Right kidney (tissue), 1 donor: ENCODE measurements around the gene OGG1.
"Not testable (repeated sequence)": the region's sequence is repeated elsewhere in the genome, so short reads cannot be mapped to it uniquely, and the experiment has no call there.

Experiments
- DNase-seq: peaks from one replicate; pipeline ENCODE4 v3.0.0-alpha.2; 2016

OGG1 gene

DNA sequence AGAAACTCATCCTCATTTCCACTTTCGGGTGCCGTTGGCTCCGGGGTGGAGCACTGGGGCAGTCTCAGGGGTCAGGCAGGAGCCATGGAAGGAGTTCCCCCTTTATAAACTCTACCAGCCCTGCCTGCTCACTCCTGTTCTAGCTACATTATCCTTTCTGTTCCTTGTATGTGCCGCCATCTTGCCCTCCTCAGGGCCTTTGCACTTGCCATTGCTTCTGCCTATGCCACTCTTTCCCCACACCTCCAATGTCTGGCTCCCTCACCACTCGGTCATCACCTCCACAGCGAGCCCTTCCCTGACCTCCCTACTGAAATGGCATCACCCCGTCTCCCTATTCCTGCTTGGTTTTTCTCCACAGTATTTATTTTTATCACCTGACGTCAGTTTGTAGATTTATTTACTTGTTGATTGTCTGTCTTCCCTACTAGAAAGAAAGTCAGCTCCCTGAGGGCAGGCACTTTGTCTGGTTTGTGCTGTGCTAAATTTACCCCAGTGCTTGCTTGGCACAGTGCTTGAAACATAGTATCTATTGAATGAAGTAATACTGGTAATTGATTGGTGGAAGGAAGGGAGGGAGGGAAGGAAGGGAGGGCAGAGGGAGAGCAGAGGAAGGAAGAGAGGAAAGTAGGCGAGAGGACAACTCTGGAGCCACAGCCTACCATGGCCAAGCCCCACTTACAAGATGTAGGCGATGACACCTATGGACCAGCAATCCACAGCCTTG is 11.2 kb downstream of the OGG1 start:
- DNase-seq = no peak

DNA sequence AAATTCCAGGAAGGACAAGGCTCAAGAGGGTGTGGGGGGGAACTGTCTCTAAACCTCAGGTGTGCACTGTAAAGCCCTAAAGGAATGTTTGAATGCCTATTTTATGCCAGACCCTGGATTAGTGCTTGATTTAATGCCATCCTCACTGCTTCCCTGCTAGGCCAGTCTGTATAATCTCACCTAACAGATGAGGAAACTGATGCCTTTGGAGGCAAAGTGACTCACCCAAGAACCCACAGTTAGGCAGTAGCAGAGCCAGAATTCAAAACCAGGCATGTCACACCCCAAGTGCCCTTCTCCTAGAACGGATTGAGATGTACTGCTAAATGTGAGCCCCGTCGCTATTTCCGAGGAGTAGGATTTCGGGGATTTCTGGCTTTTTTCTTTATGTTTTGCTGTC is 12.2 kb downstream of the OGG1 start:
- DNase-seq = no peak

DNA sequence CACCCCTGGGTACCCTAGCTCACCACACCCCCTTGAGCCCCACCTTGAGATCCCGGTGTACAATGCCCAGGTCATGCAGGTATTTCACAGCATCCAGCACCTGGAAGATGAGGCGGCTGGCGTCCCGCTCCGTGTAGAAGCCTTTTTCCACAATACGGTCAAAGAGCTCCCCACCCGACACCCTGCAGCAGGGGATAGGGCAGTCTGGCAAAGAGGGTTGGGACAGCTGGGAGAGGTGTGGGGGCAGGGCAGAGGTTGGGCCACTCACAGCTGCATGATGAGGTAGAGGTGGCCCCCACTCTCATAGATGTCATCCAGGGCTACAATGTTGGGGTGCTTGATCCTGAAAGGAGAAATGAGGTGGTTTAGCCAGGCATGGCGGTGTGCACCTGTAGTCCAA is 13.1 kb downstream of the OGG1 start:
- no peak for DNase-seq

DNA sequence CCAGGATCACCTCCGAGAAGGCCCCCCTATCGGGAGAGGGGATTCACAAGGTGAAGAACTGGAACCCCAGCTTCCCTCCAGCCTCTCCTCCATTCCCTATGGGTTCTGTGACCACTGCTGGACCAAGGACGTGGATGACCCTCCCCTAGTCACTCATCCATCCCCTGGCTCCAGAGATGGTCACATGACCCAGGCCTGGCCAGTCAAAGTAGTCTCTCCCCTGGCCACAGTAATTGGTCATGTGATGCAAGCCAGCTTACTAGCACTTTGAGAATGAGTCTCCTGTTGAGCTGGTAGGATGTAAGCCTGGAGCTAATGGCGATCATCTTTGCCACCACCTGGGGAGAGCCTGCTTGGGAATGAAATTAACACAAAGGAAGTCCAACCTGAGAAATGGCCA is 16.1 kb downstream of the OGG1 start:
- no peak for DNase-seq

DNA sequence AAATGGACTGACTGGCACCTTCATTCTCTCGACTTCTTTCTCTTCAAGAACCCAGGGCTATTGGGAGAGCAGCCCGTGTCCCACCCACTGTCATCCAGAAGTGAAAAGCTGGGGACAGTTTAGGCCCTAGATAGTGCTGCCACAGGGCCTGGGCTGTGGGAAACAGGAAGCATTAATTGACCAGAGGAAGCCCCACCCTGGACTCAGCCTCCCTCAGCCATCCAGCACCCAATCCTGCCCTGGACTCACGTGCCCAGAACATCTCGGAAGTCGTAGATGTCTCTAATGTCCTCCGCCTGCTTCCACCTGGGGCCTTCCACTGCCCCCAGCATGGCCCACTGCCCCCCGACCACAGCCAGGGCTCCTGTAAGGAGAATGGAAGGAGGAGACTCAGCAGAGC is 17.7 kb downstream of the OGG1 start:
- DNase-seq = no peak

DNA sequence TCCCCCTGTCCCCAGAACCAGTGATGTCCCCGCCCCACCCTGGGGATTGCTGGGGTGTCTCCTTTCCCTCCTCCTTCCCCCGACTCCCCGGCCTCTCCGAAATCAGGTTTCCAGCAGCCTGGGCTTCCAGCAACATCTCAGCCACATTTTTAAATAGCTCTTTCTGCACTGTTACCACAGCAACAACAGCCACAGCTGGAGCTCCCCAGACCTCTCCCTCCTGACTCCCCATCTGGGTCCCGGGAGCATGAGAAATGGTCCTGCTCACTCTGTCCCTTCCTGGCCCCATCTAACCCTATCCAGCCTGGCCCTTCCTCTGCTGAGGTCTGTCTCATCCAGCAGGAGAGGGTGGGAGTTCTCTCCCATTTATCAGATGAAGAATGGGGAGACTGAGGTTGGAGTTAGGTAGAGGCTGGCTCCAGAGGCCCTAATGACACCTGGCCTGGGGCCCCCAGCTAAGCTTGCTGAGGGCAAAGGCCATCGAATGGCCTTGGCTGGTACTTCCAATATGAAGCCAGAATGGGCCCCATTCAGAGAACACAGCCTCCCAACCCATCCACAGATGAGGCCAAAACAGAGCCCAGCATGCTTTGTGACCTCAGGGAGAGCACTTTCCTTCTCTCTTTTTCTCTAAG is 18.5 kb downstream of the OGG1 start:
- DNase-seq = no peak

DNA sequence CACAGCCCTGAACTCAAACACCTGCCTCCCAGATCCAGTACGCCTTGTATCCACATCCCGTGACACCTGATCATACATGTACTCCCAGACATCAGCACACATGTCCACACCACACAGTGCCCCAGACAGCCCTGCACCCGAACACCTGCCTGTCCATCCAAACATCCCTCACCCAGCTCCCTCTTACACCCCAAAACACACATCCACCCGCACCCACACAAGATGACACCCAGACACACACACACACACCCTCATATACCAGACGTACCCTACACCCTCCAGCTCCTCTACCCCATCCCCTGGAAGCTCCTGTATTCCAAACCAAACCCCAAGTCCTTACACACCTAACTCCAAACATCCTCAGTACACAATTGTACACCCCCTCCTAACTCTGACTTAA is 19.3 kb downstream of the OGG1 start:
- DNase-seq = no peak

DNA sequence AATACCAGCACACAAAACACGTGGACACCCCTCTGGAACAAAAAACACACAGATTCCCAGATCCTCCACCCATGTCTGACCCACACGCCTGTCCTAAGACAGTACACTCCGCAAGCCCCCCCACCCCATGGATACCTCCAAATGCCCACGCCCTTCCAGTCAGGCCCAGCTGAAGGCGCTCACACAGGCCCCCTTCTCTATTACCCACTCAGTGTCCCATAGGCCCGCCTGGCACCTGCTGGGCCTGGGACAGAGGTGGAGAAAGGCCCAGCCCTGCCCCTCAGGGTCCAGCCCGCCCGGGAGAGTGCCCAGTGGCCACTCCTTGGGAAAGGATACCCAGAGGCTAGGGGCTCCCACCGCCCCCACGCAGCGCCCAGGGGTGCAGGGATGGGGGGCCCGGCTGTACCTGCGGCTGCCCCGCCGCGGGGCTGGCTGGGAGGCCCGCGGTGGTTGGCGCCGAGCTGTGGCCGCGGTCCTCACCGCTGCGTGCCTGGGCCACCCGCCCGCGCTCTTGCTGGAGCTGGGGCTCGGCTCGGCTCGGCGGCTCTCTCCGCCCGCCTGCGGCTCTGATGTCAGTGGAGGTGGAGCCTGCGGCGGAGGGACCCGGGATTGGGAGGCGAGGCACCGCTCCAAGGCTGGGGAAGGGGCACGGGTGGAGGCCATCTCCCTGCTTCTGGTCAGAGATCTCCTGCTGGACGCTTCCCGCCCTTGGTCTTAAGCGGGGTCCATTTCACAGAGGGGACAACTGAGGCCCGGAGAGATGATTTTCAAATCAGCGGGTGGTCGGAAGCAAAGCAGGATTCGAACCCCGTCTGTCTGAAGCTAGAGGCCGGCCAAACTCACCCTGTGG is 19.9 kb downstream of the OGG1 start, which contains the start of gene CAMK1:
Gene CAMK1 (minus strand): TSS at position 522 of the 850 bp plus-strand sequence. CDS start 2,198 bp downstream, outside the sequence.
- peak; percentile 84 for DNase-seq

DNA sequence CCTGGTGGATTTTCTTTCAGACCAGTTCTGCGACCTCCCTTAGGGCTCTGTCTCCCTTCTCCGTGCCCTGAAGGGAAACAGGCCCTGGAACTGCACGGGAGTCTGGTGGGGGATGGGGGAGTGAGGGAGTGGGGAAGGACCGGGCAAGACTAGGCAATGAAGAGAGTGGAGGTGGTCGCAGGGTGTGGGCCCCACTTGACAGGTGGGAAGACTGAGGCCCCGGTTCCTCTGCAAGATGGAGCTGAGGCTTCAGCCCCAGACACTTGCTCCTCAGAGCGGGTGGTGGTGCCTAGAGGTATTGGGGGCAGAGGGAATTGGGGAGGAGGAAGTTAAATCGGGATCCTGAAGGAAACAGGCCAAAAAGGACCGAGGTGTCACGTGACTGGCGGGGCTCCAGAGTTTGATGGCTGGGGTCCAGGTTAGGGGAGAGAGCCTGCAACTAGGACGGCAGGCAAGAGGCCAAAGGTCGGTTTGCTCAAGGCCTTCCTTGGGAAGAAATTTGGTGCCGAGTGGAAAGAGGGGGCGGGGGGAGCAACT is 20.6 kb downstream of the OGG1 start:
- peak; percentile 49 for DNase-seq

DNA sequence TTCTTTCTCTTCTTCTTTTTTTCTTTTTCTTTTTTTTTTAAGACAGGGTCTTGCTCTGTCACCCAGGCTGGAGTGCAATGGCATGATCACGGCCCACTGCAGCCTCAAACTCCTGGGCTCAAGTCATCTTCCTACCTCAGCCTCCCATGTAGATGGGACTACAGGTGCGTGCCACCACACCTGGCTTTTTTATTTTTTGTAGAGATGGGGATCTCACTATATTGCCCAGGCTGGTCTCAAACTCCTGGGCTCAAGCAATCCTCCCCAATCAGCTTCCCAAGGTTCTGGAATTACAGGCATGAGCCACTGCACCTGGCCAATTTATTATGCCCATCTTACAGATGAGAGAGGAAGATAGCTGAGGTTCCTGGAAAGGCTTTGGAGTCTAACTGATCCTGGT is 21.3 kb downstream of the OGG1 start:
- DNase-seq = not testable (repeated sequence)

DNA sequence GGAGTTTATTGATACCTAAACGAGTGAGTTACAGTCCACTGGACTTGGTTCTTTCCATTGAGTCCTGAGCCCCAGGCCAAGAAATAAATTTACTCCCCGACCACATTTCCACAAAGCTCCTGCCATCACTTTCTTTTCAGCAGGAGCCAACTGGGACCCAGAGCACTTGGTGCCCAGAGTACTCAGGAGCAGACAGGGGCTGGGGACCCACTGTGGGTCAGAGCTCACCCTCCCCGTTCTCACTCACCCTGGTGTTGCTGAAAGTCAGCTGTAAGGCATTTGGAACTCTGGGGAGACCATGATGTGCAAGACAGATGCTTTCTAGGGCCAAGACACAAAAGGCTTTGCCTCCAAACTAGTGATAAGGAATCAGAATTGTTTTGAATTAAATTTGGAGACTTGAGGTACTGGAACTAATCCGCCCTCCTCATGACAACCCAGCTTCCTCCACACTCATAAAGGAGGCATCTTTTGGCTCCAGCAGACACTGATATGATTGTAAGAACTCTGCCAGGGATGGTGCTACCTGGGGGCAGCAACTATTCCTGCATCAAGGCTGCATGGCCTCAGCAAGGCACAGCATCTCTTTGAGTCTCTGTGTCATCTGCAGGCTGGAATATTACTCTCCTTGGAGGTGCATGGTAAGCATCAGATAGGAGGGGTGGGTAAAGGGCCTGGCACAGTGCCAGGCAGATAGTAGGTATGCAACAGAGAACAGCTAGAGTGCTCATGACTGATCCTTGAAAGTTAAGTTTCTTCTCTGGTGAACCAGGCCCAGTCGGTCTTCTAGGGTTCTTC is 27.3 kb downstream of the OGG1 start:
- no peak for DNase-seq

DNA sequence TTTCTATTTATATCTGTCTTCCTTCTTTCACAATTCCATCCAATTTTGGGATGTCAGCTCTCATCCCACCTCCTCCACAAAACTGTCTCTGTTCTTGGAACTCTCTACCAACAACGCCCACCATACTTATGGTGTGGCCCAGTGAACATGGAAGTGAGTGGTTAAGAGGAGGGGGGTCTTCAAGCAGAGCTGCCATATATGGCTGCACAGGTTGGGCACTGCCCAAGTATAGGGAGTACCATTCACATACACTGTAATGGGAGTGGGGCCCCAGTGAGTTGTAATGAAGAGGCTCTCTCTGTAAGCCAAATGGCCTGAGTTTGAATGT is 27.9 kb downstream of the OGG1 start:
- no peak for DNase-seq

DNA sequence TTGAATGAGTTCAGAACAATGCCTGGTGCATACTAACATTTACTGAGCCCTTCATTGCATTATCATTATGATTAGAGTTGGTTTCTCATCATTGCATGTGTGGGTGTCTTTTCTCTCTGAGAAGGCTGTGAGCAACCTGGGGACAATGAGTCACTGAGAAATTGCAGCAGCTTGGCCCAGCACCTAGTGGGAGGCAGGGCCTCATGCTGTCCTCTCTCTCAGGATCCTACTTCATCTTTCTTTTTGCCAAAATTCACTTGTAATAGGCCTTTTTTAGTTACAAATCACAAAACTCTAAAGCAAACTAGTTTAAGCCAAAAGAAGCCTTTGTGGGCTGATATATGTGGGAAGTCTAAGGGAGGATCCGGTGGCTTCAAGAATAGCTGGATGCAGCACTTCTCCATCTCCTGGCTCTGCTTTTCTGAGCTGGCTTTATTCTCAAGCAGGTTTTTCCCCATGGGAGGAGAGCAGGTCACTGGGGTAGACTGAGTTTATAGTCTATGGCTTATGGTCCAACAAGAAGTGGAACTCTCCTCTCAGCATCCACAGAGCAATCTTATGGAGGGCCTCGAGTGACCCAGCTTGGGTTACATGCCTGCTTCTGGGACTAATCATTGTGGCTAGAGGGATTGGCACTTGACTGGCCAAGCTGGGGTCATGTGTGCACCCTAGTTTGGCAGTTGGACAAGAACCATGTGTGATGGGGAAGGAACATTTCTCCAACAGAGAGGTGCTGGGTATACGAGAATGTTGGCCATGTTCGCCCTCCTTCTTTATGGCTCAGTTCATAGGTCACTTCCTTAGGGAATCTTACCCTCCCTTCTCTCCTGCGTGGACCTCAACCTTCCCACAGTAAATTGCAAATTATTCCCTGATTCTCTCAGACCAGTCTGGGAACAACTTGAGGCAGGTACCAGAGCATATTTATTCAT is 28.7 kb downstream of the OGG1 start:
- no peak for DNase-seq

DNA sequence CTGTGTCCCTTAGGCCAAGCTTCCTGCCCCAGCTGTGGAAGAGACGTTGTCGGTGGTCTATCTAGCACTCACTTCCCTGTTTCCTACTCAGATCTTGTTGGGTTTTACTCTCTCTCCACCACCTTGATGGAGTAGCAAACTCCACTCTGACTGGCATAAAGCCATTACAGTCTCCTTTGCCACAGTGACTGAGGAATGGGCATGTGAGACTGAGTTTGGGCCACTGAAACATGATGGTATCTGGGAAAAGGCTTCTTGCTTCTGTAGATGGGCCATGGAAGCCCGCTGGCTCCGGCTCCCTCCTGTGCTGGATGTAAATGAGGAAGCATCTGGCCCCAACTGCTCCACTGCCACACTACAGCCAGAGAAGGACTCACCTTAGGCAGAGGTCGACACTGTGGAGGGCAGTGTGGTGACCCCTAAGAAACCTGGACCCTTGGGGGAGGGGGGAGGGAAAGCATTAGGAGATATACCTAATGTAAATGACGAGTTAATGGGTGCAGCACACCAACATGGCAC is 29.4 kb downstream of the OGG1 start:
- no peak for DNase-seq

DNA sequence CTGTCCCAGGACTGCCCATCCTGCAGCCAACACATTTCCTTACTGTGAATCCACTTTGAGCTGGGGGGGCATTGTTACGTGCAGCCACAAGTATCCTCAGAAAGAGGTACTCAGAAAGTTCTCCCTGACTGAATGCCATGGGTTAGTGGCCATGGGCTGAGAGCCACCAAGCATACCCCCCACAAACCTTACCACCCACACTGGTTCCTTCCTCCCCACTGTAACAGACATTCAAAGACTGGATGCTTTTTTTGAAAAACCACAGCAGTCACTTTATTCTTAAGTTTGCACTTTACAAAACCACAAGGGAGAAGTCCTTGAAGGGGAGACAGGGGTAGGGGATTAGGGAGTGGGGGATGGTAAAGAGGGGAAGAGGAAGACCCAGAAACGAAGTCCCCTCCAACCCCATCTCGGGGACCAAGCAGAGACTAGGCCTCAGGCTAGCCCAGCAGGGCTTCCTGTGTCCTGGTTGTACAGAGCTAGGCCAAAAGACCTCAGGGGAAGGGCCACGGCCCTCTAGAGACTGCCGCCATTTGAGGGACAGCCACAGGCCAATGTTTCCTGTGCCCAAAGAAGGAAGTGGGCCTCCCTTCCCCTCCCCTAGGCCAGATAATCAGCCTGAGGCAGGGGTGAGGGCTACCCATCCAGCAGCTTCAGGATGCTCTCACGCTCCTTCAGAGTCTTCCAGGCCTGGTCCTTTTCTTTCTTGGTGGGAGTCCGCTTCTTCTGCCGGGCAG is 30.1 kb downstream of the OGG1 start:
- no peak for DNase-seq

DNA sequence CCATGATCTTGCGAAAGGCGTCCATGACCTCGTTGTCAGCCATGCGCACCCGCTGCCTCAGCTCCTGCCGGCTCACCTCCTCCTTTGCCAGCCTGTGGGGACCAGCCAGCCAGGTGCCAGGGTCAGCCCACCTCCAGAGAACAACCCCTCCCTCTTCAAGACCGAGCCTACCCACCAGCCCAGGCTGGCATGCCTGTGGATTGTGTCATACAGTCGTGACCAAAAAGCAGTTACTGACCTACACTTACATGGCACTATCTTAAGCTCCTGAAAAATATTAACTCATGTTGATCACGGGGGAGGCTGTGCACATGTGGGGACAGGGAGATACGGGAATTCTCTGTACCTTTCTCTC is 30.7 kb downstream of the OGG1 start:
- no peak for DNase-seq

DNA sequence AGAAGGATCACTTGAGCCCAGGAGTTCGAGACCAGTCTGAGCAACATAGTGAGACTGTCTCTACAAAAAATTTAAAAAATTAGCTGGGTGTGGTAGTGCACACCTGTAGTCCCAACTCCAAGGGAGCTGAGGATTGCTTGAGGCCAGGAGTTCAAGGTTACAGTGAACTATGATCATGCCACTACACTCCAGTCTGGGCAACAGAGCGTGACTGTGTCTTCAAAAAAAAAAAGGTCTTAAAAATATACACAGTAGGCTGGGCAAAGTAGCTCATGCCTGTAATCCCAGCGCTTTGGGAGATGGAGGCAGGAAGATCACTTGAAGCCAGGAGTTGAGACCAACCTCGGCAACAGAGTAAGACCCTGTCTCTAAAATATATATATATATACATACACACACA is 31.2 kb downstream of the OGG1 start:
- no peak for DNase-seq

DNA sequence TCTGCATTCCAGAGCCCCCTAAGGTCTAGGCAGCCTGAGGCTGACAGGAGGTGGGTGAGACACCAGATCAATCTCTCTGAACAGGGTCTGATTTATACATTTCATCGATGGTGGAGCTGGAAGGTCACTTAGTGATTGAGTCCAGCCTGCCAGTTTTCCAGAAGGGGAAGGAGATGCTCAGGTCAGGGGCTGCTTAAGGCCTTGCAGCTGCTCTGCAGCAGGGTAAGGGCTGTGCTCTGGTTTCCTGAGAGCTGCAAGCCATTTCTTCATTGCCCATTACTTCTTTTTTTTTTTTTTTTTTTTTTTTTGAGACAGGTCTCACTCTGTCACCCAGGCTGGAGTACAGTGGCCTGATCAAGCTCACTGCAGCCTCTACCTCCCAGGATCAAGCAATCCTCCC is 31.8 kb downstream of the OGG1 start:
- DNase-seq = no peak

DNA sequence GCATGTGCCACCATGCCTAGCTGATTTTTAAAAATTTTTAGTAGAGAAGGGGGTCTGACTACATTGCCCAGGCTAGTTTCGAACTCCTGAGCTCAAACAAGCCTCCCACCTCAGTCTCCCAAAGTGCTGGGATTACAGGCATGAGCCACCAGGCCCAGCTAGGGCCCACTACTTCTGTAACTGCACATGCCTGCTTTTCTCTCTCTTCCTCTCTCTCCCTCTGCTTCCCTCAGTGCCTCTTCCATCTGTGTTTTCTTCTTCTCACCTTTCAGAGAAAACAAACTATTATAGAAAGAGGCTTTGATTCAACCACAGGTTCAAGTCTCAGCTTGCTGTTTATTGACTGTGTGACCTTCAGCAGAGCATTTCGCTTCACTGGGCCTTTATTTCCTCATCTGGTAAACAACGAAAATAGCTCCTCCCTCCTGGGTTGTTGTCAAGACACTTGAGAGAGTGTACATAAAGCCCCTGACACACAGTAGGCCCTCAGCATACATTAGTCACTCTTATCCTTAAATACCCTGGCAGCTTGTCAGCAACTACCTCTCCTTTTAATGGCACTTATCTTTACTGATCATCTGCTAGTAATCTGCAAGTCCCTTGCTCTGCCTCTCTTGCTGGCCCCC is 32.3 kb downstream of the OGG1 start:
- DNase-seq = no peak

DNA sequence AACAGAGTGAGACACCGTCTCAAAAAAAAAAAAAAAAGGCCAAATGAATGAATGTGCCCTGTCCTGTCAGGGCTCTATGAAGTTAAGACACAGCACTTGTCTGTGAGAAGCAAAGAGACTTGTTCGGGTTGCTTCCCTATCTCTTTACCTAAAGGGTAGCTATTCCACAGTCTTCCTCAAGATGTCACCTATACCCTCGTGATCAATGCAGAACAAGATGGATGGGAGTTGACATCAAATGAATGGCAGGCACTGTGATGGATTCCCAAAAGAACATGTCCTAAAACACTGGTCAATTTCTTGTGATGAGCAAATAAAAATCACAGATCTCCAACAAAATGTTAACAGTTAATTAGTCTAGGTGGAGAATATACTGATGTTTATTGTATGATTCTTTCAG is 33.0 kb downstream of the OGG1 start:
- DNase-seq = no peak
